ENCODE data around the gene HDDC2.

Gene HDDC2

DNA sequence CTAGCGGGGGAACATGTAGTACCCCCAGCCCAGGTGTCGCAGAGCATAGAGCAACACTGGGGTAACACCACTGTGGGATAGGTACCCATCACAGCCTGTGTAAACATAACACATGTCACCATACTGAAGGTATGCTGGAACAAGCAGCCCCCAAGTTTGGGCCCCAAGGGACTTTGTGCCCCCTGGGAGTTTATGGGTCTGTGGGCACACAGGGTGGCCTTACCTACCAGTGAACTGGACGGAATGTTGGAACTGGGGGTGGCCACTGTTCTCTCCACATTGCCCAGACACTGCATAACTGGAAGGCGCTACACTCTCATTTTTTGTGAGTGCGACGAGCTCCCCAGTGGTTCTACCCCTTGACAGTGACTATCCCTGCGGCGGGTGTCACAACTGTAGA lies 28.5 kb downstream of the HDDC2 start:
- DNase-seq (ENCODE audit: insufficient read length, low spot score) (no peak), FAIRE-seq (no peak)

DNA sequence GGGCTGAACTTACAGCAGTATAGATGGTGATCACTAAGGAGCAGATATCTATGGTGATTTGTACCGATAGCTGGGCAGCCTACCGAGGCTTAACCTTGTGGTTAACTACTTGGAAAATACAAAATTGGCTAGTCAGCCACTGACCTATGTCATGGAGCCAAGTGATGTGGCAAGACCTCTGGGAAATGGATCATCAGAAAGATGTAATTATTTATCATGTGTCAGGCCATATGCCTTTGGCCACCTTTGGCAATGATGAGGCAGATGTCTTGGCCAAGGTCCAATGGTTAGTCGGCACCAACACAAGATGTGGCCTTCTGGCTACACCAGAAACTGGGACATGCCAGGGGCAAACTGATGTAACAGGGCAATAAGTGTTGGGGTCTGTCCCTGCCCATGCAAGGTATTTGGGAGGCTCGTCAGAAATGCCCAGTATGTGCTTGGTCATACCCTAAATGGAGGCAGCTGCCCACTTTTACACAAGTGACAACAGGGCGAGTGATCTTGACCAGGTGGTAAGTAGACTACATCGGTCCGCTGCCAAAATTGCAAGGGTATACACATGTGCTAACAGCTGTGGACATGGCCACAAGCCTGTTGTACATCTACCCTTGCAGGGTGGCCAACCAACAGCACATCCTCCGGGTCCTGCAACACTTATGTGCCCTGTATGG lies 30.1 kb downstream of the HDDC2 start:
- FAIRE-seq (no peak), DNase-seq (ENCODE audit: insufficient read length, low spot score) (no peak)

DNA sequence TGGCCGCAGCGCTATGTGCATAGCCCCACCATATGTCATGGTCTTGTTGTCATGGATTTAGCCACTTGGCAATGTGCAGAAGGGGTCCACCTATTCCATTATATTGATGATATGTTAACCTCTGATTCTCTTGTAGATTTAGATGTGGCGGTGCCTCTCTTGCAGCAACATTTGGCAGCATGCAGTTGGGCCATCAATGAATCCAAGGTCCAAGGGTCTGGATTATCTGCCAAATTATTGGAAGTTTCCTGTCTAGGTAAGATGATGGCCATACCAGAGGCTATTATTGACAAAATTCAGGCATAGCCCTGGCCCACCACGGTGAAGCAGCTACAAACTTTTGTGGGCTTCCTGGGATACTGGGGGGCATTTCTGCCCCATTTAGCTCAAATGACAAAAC lies 31.4 kb downstream of the HDDC2 start:
- FAIRE-seq (no peak), DNase-seq (ENCODE audit: insufficient read length, low spot score) (no peak)

DNA sequence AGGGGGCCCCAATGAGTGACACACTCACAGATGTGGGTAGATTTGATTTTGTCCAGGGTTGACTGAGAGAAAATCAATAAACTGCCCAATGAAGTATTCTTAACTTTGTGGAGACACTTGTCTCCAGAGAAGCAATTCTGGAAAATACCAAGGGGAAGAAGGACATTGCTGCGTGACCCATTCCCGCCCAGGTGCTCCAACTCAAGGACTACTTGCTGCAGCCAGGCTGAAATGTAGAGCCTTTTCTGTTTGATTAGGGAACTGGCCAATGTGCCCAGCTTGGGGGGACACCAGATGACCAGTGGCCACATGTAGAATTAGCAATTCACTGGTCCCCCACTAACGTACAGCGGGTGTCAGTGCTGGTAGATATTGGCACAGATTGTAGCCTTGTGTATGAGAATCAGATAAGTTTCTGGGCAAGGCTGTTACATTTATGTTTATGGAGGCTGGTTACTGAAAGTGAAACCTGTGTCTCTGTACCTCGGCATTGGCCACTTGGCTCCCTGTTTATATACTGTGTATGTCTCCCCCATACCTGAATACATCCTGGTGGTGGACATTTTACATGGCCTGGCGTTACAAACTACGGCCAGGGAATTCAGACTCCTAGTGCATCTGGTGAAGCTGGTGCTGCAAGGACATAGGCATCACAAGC lies 32.3 kb downstream of the HDDC2 start:
- FAIRE-seq (no peak), DNase-seq (ENCODE audit: insufficient read length, low spot score) (no peak)

DNA sequence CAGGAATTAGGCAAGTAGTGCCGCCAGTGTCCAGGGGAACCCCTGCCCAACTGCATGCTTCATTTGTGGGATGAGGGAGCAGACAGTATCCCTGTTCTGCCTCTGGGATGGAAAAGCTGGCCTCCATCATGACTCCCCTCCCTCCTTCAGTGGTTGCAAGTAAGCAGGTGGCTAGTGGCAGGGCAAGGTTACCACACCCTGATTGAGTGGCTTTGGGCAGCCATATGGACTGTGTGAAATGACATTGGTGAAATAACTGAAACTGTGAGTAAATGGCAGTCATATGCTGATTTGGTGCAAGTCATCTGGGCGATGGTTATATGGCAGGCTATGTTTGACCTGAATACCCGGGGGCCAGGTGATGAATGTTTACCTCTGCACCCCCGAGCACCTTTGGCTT lies 33.0 kb downstream of the HDDC2 start:
- FAIRE-seq (no peak), DNase-seq (ENCODE audit: insufficient read length, low spot score) (no peak)

DNA sequence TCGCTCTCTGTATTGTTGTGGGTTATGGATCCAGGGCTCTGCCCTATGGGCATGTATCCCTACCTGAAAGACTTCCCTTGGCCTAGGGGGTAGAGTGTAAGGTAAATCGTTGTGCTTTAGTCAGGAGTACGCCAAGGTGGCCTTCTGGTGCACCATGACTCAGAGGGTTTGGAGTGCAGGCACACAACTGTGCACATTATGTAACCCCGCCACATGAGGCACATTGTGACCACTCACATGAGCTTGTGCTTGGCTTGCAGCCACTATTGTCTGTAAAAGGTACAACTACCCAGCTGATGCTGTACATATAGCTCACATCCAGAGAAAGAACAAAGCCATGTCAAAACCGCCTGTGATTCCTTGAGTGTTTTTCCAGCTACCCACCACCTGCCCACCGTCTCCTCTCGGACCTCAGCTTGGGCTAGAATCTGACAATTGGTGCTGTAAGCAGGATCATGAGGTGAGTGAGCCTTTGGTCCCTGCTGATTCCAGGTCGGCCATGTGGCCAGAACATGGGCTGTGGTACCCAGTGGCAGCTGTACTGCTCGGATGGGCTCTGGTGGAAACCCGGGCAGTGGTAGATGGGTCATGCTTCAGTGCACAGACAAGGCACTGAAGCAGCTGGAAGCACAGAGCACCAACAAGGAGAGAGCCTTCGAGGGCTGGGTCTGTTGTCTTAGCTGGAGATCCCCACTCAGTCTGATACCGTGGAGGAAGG lies 33.8 kb downstream of the HDDC2 start:
- FAIRE-seq (no peak), DNase-seq (ENCODE audit: insufficient read length, low spot score) (no peak)

DNA sequence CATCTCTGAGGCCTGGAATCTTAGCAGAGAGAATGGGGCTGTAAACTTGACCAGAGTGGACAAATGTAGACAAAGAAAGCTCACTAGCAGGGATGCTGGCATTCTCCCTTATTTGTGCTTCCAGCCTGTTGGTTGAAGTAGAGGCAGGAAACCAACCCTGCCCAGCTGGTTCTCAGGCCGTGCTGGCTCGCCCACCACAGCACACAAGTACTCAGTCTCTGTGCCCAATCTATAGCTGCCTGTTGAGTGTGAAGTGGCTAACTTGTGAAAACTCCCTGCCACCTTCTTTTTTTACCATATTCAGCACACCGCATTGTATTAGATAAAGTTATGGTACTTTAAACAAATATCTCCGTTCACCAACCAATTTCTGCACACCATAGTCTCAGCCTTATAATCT lies 37.3 kb downstream of the HDDC2 start:
- no peak for DNase-seq (ENCODE audit: insufficient read length, low spot score)
- no peak for FAIRE-seq

DNA sequence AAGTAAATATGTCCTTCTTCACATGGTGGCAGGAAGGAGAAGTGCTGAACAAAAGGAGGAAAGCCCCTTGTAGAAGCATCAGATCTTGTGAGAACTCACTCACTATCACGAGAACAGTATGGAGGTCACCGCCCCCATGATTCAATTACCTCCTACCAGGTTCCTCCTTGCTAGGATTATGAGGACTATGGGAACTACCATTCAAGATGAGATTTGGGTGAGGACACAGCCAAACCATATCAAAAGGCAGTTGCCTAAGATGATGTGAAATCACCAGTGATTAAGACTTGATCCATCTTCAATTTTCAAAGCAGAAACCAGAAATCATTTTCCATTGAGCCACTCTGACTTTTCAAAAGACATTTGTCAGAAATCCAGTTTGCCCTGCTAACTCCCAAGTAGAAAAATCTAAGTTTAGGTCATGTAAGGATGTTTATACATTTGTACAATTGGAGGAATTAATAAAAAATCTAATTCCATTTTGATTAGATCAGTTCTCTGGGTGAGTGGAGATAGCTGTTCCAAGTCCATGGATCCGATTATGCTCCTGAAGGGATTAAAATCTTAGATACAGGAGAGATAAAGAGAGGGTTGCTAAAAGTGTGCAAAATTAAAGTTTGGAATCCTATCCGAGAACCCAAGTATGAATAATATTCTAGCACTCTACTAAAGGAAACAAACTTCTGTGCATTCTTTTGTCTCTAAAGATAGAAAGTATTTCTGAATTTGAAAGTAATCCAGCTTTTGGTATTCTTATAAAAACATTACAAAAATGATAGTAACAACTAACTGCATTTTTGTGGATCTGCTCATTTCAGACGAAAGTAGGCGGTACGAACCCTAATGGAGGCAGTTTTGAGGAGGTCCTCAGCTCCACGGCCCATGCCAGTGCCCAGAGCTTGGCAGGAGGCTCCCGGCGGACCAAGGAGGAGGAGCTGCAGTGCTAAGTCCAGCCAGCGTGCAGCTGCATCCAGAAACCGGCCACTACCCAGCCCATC lies 39.5 kb downstream of the HDDC2 start:
- FAIRE-seq (no peak), DNase-seq (ENCODE audit: insufficient read length, low spot score) (no peak)

DNA sequence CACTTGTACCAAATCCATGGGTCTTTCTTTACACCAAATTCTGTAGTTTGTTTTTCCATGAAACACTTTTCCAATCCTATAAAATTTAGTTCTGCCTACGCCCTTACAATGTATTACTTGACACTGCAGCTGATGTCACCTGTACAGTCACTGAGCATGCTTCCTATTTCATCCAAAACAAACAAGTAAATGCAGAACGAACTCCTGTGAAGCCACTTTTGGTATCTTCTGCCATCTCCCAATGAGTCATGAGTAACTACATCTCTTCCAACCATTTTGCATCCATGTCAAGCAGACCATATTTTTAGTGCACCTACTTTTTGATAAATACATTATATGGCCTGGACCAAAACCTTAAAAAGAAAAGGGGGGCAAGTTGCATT lies 42.4 kb downstream of the HDDC2 start:
- DNase-seq (ENCODE audit: insufficient read length, low spot score) (no peak), FAIRE-seq (no peak)

DNA sequence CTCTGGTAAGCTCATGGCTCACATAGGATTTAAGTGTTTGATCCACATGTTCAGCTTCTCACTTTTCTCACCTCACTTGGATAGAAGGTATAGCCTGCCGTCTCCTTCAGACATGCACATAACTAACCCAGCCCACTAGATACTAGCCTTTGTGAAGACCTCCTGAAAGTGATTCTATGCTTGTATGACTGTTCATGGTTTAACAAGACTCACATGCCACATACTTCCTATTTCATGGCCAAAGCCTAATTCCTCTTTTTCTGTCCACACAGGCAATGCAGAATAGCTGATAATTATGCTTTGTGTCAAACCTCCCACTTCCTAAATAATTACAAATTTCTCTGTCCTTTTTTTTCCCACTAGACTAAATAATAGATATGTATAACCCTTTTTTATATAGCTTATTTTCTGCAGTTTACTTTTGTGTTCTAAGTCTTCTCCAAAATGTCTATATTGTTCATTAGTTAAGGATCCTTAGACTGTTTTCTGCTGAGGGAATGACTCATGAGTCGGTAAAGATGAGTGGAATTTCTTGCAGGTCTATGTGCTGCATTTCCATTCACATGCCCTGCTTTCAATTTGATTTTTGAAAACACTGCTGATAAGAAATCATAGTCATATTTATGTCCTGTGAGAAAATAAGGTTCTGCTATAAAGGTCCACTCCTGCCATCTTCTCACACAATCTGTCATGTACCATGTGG lies 43.0 kb downstream of the HDDC2 start:
- no peak for FAIRE-seq

DNA sequence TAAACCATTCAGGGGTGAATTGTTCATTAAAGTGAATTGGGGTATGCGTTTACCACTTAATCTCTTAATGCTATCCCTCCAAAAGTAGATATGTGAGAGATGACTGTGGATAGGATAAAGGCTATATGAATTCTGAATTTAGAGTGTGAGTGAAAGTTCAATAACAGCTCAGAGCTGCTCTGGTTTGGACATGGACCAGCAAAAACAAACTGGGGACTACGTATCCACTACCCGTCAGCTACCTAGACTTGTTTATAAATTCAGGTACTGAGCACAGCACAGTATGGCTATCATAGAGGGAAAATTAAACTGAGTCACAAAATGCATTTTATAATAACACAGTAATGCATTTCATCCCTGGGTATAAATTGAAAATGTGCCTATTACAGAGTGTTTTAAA lies 44.4 kb downstream of the HDDC2 start:
- no peak for DNase-seq (ENCODE audit: insufficient read length, low spot score)
- no peak for FAIRE-seq

More for the DNA sequence above, 43.0 kb downstream of the HDDC2 start:
- DNase-seq (ENCODE audit: insufficient read length, low spot score), result no peak

DNA sequence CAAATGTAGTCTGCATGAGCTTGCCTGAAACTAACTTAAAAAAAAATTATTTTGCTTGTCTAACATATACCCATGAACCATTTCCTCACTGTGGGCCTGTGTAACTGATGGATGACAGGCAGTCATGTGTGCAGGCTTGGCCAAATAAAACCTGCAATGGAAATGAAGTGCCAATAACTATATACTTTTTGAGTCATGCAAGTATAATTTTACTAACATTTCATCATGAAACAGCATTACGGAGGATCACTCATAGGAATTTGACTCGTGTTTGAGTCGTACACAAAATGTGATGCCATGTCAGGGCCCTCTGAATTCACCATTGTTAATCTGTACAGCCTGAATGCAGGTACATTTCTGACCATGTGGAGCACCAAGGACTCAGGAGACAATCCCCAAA lies 46.6 kb downstream of the HDDC2 start:
- no peak for DNase-seq (ENCODE audit: insufficient read length, low spot score)
- no peak for FAIRE-seq

DNA sequence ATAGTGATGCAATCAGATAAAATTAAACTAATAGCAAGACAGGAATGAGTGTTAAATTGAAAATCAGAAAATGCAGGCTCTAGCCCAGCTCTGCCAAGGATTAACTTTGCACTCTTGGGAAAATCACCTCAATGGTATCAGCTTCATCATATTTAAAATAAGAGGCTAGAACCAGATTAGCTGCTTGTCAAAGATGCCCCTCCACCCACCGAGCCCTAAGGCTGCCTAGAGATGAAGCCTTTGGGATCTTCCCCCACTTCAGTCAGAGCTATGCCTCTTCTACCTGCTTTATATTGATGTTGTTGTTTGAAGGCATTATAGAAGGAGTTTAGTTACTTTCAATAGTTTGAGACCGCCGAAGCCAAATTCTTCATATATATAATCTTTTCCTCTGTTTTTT lies 47.4 kb downstream of the HDDC2 start:
- FAIRE-seq, result no peak

DNA sequence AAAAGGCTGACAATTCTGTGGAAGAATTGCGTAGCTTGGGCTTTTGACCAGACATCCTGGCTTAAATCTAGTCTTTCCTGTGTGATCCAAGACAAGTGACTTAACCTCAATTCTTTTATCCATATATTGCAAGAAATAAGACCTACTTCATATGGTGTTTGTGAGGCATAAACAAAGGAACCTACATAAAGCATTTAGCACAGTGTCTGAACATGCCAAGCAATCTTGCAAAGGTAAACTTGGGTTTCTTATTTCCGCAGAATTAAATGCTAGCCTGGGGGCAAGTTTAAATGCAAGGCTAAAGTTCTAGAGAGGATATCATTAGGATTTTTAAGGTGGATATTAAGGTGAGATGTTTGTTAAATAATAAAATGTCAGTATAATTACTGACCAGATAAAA lies 47.9 kb downstream of the HDDC2 start:
- DNase-seq (ENCODE audit: insufficient read length, low spot score) (no peak), FAIRE-seq (no peak)

More for the DNA sequence above, 47.4 kb downstream of the HDDC2 start:
- DNase-seq (ENCODE audit: insufficient read length, low spot score), result no peak

DNA sequence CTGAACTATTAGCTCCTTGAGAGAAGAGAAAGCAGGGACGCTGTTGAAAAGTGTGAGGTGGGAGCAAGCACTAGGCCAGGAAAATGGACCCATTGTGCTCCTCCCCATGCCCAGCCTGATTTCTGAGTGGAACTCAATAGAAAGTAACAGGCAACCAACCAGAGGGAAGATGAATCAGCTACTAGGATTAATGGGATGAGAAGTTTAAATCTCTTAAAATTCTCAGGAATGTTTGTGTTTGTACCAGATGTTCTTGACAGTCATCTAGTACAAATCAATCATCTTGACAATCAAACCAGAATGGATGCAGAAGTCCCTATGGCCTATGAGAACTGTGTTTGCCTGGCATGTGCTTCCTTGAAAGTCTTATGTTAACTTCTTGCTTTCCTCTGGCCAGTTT lies 48.9 kb downstream of the HDDC2 start:
- FAIRE-seq (no peak), DNase-seq (ENCODE audit: insufficient read length, low spot score) (no peak)

DNA sequence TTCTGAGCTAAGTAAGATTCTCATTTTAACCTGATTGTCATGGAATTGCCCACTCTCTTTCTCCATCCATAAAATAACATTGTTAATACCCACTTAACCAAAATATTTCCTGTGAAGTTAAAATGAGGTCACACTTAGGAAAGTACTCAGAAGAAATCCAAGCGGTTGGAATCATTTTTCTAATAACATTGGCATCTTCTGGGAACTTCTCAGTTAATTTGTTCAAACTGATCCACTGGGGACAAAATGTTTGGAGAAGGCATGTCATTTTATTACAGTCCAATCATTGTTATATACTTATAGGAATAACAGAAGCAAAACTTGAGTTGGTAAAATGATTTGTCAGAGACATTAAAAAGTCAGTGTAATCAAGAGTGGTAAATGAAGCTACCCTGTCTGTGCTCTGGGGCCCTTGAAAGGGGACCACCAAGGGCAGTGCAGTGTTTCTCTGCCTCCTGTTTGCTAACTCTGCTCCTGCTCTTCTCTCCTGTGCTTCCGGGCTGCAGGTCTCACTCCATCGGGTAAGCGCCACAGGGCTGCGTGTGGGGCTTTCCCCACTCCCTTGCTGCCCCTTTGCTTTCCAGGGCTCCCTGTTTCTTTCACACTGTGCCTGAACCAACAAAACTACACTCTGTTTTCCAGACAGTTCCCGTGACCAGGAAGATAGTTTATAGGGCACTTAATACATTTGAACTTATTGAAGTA lies 50.1 kb downstream of the HDDC2 start:
- DNase-seq (ENCODE audit: insufficient read length, low spot score) (no peak), FAIRE-seq (no peak)

DNA sequence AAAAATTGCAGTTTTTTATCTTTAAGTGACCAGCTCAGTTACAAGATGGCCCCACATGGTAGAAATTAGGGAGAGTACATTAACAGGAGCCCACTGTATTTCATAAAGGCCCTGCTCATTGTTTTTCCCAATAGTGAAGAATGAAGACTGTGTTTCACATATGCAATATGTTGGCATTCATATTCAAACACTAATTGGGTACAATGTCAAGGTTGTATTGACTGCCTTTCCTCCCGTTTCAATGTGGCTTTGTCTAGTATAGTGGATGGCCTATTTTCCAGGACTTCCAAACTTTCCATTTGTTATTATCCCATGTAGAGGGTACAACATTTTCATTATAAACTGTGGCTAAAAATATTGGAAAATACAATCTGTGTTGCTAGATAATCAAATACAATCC lies 51.3 kb downstream of the HDDC2 start:
- DNase-seq (ENCODE audit: insufficient read length, low spot score) (no peak), FAIRE-seq (peak; percentile 11)

DNA sequence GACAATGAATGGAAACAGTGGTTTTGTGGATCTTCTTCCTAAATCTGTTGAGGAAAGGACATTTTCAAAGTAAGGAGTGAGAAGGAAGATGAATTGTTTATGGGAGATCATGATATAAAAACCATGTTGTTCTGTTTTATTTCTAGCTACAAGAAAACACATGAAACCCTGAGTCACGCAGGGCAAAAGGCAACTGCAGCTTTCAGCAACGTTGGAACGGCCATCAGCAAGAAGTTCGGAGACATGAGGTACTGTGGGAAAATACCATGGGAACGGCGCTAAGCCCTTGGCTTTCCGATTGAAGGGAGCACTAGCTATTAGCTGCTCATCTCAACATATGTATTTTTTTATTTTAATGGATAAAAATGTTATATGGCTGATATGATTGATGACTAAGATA lies 53.6 kb downstream of the HDDC2 start:
- no peak for FAIRE-seq
- DNase-seq (ENCODE audit: insufficient read length, low spot score), result no peak

DNA sequence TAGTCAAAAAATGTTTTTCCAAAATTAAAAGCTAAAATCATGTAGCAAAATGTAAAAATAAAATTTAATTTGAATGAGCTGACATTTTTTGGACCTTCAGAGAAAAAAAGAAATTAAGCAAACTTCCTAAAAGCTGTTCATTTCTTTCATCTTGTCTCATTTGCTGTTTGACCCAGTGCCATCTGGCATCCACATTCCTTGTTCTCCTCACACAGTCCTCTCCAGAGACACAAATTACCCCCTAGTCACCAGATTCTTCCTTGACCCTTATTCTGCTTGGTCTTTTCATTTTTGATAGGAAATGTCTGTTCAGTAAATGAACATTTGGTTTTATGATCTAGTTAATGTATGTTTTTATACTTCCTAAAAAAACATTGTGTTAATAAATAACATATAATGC lies 55.2 kb downstream of the HDDC2 start:
- DNase-seq (ENCODE audit: insufficient read length, low spot score), result no peak
- FAIRE-seq, result no peak
